HepG2 (cell line): ENCODE results near the gene LDLRAD4.

Source experiments
- CAMTA2 ChIP-seq: sonication (generic); formaldehyde crosslinking; IDR thresholded peaks from 2 replicates; pipeline ENCODE4 v1.4.0; 2020; ENCODE audit warnings: mild to moderate bottlenecking, missing genetic modification reagents, borderline replicate concordance
- CTCF ChIP-seq: sonication (generic); formaldehyde crosslinking; IDR thresholded peaks from 2 replicates; pipeline ENCODE4 v1.5.0; 2020; ENCODE audit warnings: mild to moderate bottlenecking, missing genetic modification reagents, moderate library complexity
- EZH2 ChIP-seq: conservative IDR thresholded peaks from 2 replicates; pipeline ENCODE4 v1.6.1; 2012; ENCODE audit warnings: mild to moderate bottlenecking, low read depth, low read length, moderate library complexity
- HNRNPLL ChIP-seq: fragments of 200-400 bp; formaldehyde crosslinking; IDR thresholded peaks from 2 replicates; pipeline ENCODE4 v1.6.1; 2017; ENCODE audit warnings: mild to moderate bottlenecking, low read depth, low read length; ENCODE audit not compliant: poor library complexity, severe bottlenecking
- MAF1 ChIP-seq: sonication (generic); formaldehyde crosslinking; IDR thresholded peaks from 2 replicates; pipeline ENCODE4 v1.5.0; 2020; ENCODE audit warnings: missing genetic modification reagents, borderline replicate concordance
- PBX3 ChIP-seq: sonication (generic); formaldehyde crosslinking; IDR thresholded peaks from 2 replicates; pipeline ENCODE4 v1.8.1; 2023; ENCODE audit warnings: missing genetic modification reagents, inconsistent platforms, borderline replicate concordance
- PRDM15 ChIP-seq: sonication (generic); formaldehyde crosslinking; IDR thresholded peaks from 2 replicates; pipeline ENCODE4 v1.4.0; 2020; ENCODE audit warnings: missing genetic modification reagents
- ZC3H4 ChIP-seq: sonication (generic); formaldehyde crosslinking; IDR thresholded peaks from 2 replicates; pipeline ENCODE4 v1.4.0; 2020; ENCODE audit warnings: missing genetic modification reagents, borderline replicate concordance

GRCh38 chr18:13510594-13510993, 292.0 kb downstream of the LDLRAD4 start:
- TF ChIP-seq PRDM15 (CRISPR knock-in tag) (no peak), MAF1 (no peak), CAMTA2 (no peak), HNRNPLL (no peak), CTCF (no peak), ZC3H4 (CRISPR knock-in tag) (no peak), PBX3 (CRISPR knock-in tag) (no peak), EZH2 (no peak)
